Lower leg skin (tissue), 4 donors: ENCODE measurements around the gene SLBP. TPM values are rescaled to one million over a fixed set of nuclear protein-coding genes. Genes with fewer than 3 reads are reported as not detected.
"Not testable (repeated sequence)": the region's sequence is repeated elsewhere in the genome, so short reads cannot be mapped to it uniquely, and the experiment has no call there.

Experiments
- DNase-seq, 2 donors: peaks; one replicate each; pipeline ENCODE4 v3.0.0-alpha.2; 2019; ENCODE audit warnings: low spot score in 2 of 2
- H3K4me3 ChIP-seq: fragments of 200-600 bp; sonication (generic); 2 replicates; pipeline ENCODE4 v1.5.1; 2017; ENCODE audit warnings: mild to moderate bottlenecking, low read depth; ENCODE audit not compliant: poor library complexity, severe bottlenecking
- POLR2A ChIP-seq, 2 donors: fragments of 450-650 bp; IDR thresholded peaks; one replicate each; pipeline ENCODE4 v1.6.1; 2016 to 2017; ENCODE audit warnings: antibody characterized with exemption in 2 of 2, mild to moderate bottlenecking in 1 of 2, moderate library complexity in 1 of 2
- WGBS, 2 donors: methylation state at CpG; one replicate each; pipeline ENCODE4 v1.1.5; 2018; 5-methylcytosine and 5-hydroxymethylcytosine counted together
- intact Hi-C: fragments of 100-400 bp; cut with DNase I; formaldehyde crosslinking; loops from one replicate; pipeline ENCODE4 v1.15.0; 2023; ENCODE audit warnings: low total_unique reads
- total RNA-seq, 4 donors: library from RNA; depleted of rRNA; stranded (reverse); fragments of >200 nt; gene quantifications; one replicate each; pipeline ENCODE4 v1.1.0, GENCODE V29; 2016
- TF ChIP-seq, protein P1 (sequence below), 3 donors: fragments of 450-650 bp; IDR thresholded peaks; one replicate each; pipeline ENCODE4 v1.5.1; 2016; ENCODE audit warnings: antibody characterized with exemption in 3 of 3, mild to moderate bottlenecking in 3 of 3, moderate library complexity in 2 of 3

Gene SLBP
- total RNA-seq, 4 donors from 2014 or later: 45.8 to 66.9 (median 59.4) TPM

DNA sequence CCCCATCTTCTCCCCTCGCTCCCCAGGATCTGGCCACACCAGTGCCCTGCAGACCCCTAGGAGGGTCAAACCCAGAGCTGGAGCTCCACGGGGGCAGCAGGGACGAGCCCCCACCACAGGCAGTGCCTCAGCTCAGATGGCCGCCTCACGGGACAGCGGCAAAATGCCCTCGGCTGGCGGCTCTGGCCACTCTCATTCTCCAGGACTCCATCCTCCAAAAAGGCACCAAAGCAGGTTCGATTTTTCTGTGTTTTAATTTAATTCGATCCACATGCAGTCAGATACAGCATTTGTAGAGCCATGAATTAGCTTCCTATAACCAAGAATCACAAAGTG lies 36.3 kb downstream of the SLBP start:
- intact Hi-C loops: loop anchor here (5.0 kb wide), 1 partner anchor 287 kb away; no protein-coding TSS in a partner anchor
- TF ChIP-seq POLR2A (IDR thresholded peaks at IDR 0.05): no peak
- TF ChIP-seq, protein P1, sequence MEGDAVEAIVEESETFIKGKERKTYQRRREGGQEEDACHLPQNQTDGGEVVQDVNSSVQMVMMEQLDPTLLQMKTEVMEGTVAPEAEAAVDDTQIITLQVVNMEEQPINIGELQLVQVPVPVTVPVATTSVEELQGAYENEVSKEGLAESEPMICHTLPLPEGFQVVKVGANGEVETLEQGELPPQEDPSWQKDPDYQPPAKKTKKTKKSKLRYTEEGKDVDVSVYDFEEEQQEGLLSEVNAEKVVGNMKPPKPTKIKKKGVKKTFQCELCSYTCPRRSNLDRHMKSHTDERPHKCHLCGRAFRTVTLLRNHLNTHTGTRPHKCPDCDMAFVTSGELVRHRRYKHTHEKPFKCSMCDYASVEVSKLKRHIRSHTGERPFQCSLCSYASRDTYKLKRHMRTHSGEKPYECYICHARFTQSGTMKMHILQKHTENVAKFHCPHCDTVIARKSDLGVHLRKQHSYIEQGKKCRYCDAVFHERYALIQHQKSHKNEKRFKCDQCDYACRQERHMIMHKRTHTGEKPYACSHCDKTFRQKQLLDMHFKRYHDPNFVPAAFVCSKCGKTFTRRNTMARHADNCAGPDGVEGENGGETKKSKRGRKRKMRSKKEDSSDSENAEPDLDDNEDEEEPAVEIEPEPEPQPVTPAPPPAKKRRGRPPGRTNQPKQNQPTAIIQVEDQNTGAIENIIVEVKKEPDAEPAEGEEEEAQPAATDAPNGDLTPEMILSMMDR (IDR thresholded peaks at IDR 0.05): no peak
- H3K4me3 ChIP-seq: no peak overlapping the region
- no peak for DNase-seq
- 78 to 81% methylated on average over 10 of the region's 10 CpGs for WGBS, 2 donors

DNA sequence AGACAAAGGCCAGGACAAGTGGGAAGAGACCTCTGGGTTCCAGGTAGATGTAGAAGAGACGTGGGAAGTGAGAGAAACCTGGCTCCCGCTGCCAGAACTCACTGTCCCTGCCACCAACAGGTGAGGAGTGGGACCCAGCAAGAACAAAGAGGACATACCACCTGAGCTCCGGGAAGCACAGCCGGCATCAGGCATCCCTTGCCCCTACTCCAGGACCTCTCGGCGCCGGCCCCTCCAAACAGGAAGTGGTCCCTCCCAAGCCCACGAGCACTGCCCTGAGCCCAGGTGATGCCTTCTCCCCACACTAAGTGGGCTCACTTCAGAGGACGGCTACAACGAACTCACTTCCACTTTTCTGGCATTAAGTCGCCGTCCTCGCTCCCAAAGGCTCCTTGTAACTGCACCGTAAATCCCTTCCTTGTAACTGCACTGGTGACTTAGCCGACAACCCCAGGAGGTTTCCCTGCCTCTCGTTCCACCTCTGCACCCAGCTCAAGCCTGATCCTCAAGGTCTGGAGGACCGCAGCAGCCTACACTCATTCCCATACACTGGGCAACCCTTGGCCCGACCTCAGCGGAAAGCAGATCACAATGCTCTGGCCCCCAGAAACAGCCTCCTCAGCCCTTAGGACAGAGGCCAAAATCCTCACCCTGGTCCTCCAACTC lies 36.9 kb downstream of the SLBP start:
- TF ChIP-seq, protein P1 (IDR thresholded peaks at IDR 0.05): no peak
- TF ChIP-seq POLR2A (IDR thresholded peaks at IDR 0.05): no peak
- WGBS, 2 donors: 81 to 85% methylated on average over 19 of the region's 19 CpGs
- DNase-seq: no peak
- H3K4me3 ChIP-seq: no peak overlapping the region
- intact Hi-C loops: loop anchor here (5.0 kb wide), 1 partner anchor 287 kb away; no protein-coding TSS in a partner anchor

DNA sequence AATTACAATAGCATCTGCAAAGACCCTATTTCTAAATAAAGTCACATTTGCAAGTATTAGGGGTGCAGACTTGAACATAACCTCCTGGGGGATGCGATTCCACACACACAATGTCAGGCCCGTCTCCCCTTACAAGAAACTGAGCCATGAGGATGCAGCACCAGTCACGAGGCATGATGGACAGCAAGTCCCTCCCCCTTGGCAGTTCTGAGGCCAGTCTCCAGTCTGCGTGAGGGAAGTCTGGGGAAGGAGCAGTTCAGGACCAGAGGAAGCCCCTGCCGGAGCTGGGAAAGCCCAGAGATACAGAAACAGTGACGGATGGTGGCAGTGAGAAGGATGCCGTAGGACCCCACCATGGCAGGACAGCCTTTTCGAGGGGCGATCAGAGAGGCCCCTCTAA lies 37.4 kb downstream of the SLBP start:
- intact Hi-C loops: loop anchor here (5.0 kb wide), 1 partner anchor 288 kb away; no protein-coding TSS in a partner anchor
- no peak for DNase-seq
- H3K4me3 ChIP-seq: no peak overlapping the region
- TF ChIP-seq, protein P1 (IDR thresholded peaks at IDR 0.05): no peak
- no peak for TF ChIP-seq POLR2A (IDR thresholded peaks at IDR 0.05)
- WGBS, 2 donors: 66 to 68% methylated on average over 9 of the region's 9 CpGs

DNA sequence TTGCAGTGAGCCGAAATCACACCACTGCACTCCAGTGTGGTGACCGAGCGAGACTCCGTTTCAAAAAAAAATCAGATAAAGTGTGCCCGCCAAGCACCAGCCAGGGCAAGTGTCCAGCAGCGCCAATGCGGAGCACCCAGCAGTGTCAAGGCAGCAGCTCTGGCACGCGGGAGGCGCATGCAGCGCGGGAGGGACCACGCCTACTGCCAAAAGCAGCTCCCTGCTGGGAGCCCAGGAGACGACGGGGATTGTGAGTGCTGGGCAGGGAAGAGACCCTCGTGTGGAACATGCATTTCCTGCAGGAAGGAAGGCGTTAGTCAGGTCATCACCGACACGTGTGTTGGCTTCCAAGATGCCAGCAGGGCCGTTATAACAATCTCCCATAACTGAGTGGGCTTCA lies 38.4 kb downstream of the SLBP start:
- WGBS, 2 donors: 85 to 88% methylated on average over 20 of the region's 20 CpGs
- intact Hi-C loops: no loop called here
- TF ChIP-seq POLR2A (IDR thresholded peaks at IDR 0.05): no peak
- TF ChIP-seq, protein P1 (IDR thresholded peaks at IDR 0.05): no peak

GRCh38 chr4:1671011-1671410 lies 41.1 kb downstream of the SLBP start:
- H3K4me3 ChIP-seq, intact Hi-C loops, DNase-seq: not testable (repeated sequence)
- WGBS, 2 donors: 93 to 94% methylated on average over 14 to 17 of the region's 20 CpGs

More for the DNA sequence above, 38.4 kb downstream of the SLBP start:
- no peak for DNase-seq
- H3K4me3 ChIP-seq: no peak overlapping the region

DNA sequence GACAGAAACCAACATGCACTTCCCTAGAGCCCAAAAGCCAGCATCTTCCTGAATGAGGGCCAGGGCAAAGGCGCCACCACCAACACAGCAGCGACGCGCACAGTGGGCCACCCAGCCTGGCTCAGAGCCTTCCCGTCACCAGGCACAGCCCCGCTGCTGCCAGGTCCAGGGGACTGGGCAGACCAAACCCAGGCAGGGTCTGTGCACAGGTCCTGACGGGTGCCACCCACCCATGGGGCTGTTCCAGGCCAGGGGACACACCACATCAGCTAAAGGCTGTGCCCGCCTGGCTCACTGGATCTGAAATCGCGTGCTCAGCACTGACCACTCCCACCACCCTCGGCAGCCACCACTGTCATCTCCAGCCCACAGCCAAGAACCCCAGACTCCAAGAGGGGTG lies 41.8 kb downstream of the SLBP start:
- no peak for TF ChIP-seq POLR2A (IDR thresholded peaks at IDR 0.05)
- TF ChIP-seq, protein P1 (IDR thresholded peaks at IDR 0.05): no peak
- no peak for DNase-seq
- whole genome bisulfite sequencing, 2 donors: 93 to 100% methylated on average over 1 to 11 of the region's 11 CpGs
- intact Hi-C loops: no loop called here
- H3K4me3 ChIP-seq: no peak overlapping the region
